ENCODE results near the gene GNB1. TPM values are rescaled to one million over a fixed set of nuclear protein-coding genes. Genes with fewer than 3 reads are reported as not detected.

GNB1 gene
- total RNA-seq, 1 experiment from 2014 or later = 339 TPM

DNA sequence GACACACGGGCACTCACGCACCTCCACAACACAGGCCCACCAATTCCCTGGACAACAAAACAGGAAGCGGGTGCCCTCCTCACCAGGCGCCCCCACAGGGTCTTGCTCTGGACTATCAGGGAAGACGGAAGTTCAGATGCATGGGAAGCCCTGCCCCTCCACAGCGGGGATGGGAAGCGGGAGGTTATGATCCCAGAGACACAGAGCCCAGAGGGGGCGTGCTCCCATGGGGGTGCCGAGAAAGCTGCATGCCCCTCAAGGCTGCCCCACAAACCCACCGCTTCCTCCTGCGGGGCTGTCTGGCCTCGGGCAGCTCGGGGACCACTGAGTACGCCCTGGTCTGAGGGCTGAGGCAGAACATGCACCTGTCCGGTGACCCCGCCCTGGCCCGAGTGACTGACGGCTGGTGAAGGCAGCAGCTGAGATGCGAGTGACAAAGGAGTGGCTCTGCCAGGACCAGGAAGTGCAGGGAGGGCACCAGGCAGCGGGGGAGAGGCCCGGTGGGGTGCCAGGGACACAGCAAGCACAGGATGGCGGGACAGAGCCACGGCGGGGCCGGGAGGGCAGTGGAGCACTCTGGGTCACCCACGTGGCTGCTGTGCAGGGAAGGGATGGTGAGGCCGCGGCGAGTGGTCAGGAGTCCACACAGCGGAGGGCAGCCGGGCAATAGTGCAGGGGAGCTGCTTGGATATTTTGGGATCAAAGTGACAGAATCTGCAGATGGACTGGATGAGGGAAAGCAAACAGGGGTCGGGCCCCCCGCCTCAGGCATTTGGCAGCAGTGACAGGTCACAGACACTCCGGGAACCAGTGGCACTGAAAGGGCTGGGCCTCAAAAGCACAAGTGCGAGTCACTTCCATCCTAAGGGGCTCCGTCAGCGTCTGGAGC lies 131.2 kb downstream of the GNB1 start (continued):
- TF ChIP-seq E2F5 (CRISPR knock-in tag; IDR thresholded peaks at IDR 0.05) (no peak), RORB (CRISPR knock-in tag; IDR thresholded peaks at IDR 0.05) (no peak), USF1 (CRISPR knock-in tag; IDR thresholded peaks at IDR 0.05) (no peak), CBFB (CRISPR knock-in tag; IDR thresholded peaks at IDR 0.05; ENCODE audit: low read depth) (no peak)
- TF ChIP-seq, protein P1, sequence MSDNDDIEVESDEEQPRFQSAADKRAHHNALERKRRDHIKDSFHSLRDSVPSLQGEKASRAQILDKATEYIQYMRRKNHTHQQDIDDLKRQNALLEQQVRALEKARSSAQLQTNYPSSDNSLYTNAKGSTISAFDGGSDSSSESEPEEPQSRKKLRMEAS (CRISPR knock-in tag; IDR thresholded peaks at IDR 0.05) = no peak
- TF ChIP-seq, protein P2, sequence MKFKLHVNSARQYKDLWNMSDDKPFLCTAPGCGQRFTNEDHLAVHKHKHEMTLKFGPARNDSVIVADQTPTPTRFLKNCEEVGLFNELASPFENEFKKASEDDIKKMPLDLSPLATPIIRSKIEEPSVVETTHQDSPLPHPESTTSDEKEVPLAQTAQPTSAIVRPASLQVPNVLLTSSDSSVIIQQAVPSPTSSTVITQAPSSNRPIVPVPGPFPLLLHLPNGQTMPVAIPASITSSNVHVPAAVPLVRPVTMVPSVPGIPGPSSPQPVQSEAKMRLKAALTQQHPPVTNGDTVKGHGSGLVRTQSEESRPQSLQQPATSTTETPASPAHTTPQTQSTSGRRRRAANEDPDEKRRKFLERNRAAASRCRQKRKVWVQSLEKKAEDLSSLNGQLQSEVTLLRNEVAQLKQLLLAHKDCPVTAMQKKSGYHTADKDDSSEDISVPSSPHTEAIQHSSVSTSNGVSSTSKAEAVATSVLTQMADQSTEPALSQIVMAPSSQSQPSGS (CRISPR knock-in tag; IDR thresholded peaks at IDR 0.05; ENCODE audit: borderline replicate concordance, low read depth) = no peak

DNA sequence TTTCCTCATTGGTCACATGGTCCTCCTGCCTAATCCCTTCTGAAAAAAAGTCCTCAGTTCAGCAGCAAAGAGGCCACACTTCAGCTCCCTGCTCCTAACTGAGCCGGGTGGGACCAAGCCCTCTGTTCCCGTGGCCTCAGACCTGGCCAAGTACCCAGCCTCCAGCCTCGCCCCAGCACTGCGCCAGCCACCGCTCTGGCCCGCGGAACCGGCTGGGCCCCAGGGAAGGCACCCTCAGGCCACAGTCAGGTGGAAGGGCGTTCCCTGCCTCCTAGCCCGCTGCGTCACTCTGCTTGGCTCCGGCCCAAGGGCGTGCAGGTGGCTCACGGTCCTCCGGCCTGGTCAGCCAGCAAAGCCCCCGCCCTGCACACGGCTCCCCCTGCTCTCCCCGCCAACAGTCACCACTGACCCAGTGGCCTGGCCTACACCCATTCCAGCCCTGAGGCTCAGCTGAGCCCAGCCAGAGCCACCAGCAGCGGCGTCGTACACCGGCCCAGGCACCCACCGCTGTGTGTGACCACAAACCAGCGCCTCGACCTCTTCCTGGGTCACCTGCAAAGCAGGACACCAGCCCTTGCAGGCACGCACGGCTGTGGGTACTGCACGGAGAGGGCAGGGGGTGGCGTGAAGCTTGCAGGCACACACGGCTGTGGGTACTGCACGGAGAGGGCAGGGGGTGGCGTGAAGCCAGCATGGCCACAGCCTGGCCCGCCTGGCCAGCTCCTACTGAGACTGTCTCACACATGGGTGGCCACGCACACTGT lies 132.0 kb downstream of the GNB1 start:
- ATAC-seq (no peak), DNase-seq (ENCODE audit: low spot score) (no peak)
- ChIA-PET POLR2A (no interaction called here), CTCF (interaction anchor here (1.0 kb wide), 1 partner anchor 150 kb away, joined by 3 read pairs; no protein-coding TSS in a partner anchor)
- no peak overlapping the region for H3K4me3 Mint-ChIP-seq
- H3K27ac Mint-ChIP-seq = peak overlapping the region; percentile 49; the same call in 1 of the 2 replicates
- peaks cover 47% of the 10 kb centered on the region for H3K36me3 Mint-ChIP-seq
- no peaks in the 10 kb centered on the region for H3K27me3 Mint-ChIP-seq (ENCODE audit: low read depth)
- H3K4me1 Mint-ChIP-seq = no peaks in the 10 kb centered on the region
- H3K9me3 Mint-ChIP-seq = no peaks in the 10 kb centered on the region
- TF ChIP-seq CDX4 (CRISPR knock-in tag; IDR thresholded peaks at IDR 0.05; ENCODE audit: borderline replicate concordance) (no peak), FOXK1 (CRISPR knock-in tag; IDR thresholded peaks at IDR 0.05) (no peak), E2F5 (CRISPR knock-in tag; IDR thresholded peaks at IDR 0.05) (no peak), ZNF416 (CRISPR knock-in tag; IDR thresholded peaks at IDR 0.05) (no peak), ERG (CRISPR knock-in tag; IDR thresholded peaks at IDR 0.05) (no peak), ZBTB21 (CRISPR knock-in tag; IDR thresholded peaks at IDR 0.05; ENCODE audit: borderline replicate concordance) (no peak), ZNF396 (CRISPR knock-in tag; IDR thresholded peaks at IDR 0.05; ENCODE audit: borderline replicate concordance) (no peak), CREB1 (CRISPR knock-in tag; IDR thresholded peaks at IDR 0.05) (no peak), EMX1 (CRISPR knock-in tag; IDR thresholded peaks at IDR 0.05) (no peak), ZNF512 (CRISPR knock-in tag; IDR thresholded peaks at IDR 0.05; ENCODE audit: borderline replicate concordance) (no peak), NR3C1 (CRISPR knock-in tag; conservative IDR thresholded peaks at IDR 0.05; ENCODE audit: low read depth) (no peak), ZNF219 (CRISPR knock-in tag; IDR thresholded peaks at IDR 0.05; ENCODE audit: borderline replicate concordance) (no peak), RORB (CRISPR knock-in tag; IDR thresholded peaks at IDR 0.05) (no peak)
- TF ChIP-seq, protein P3, sequence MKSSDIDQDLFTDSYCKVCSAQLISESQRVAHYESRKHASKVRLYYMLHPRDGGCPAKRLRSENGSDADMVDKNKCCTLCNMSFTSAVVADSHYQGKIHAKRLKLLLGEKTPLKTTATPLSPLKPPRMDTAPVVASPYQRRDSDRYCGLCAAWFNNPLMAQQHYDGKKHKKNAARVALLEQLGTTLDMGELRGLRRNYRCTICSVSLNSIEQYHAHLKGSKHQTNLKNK (CRISPR knock-in tag; IDR thresholded peaks at IDR 0.05) = no peak
- TF ChIP-seq, protein P4, sequence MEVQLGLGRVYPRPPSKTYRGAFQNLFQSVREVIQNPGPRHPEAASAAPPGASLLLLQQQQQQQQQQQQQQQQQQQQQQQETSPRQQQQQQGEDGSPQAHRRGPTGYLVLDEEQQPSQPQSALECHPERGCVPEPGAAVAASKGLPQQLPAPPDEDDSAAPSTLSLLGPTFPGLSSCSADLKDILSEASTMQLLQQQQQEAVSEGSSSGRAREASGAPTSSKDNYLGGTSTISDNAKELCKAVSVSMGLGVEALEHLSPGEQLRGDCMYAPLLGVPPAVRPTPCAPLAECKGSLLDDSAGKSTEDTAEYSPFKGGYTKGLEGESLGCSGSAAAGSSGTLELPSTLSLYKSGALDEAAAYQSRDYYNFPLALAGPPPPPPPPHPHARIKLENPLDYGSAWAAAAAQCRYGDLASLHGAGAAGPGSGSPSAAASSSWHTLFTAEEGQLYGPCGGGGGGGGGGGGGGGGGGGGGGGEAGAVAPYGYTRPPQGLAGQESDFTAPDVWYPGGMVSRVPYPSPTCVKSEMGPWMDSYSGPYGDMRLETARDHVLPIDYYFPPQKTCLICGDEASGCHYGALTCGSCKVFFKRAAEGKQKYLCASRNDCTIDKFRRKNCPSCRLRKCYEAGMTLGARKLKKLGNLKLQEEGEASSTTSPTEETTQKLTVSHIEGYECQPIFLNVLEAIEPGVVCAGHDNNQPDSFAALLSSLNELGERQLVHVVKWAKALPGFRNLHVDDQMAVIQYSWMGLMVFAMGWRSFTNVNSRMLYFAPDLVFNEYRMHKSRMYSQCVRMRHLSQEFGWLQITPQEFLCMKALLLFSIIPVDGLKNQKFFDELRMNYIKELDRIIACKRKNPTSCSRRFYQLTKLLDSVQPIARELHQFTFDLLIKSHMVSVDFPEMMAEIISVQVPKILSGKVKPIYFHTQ (CRISPR knock-in tag; IDR thresholded peaks at IDR 0.05) = no peak

Measured in WTC11 (cell line).